ENCODE data around the gene IL10RB.
"Not testable (repeated sequence)": the region's sequence is repeated elsewhere in the genome, so short reads cannot be mapped to it uniquely, and the experiment has no call there.

IL10RB gene

DNA sequence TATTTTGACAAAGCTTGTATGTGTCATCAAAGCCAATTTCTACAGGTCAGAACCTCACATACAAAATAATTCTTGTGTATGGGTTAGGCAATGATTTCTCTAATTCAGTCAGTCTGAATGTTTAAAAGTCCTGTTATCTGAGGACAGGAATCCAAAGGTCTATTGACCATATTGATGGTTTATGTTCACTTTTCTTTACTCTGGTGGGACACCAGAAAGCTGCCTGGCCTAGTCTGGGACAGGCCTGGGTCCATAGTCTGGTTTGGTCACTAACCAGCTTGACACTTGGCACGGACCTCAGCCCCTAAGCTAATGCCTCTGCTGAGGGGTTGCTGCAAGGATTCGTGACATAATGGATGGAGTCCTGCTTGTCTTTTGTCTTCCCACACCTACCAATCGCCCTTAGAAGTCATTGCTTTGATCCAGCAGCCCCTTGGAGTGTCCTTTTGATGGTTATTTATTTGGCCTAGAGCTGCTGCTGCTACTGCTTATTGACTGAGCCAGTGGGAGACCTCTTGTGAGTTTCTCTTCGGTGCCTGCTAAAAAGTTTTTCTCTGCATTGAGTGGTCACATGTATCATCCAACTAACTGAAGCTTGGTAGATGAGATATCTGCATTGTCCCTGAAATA is 20.8 kb upstream of the IL10RB start:
- TF ChIP-seq, protein P1, sequence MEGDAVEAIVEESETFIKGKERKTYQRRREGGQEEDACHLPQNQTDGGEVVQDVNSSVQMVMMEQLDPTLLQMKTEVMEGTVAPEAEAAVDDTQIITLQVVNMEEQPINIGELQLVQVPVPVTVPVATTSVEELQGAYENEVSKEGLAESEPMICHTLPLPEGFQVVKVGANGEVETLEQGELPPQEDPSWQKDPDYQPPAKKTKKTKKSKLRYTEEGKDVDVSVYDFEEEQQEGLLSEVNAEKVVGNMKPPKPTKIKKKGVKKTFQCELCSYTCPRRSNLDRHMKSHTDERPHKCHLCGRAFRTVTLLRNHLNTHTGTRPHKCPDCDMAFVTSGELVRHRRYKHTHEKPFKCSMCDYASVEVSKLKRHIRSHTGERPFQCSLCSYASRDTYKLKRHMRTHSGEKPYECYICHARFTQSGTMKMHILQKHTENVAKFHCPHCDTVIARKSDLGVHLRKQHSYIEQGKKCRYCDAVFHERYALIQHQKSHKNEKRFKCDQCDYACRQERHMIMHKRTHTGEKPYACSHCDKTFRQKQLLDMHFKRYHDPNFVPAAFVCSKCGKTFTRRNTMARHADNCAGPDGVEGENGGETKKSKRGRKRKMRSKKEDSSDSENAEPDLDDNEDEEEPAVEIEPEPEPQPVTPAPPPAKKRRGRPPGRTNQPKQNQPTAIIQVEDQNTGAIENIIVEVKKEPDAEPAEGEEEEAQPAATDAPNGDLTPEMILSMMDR (IDR thresholded peaks at IDR 0.05; ENCODE audit: low read depth, low read length) = no peak
- Histone ChIP-seq H3K4me3 (ENCODE audit: low read depth, low read length) (no peak overlapping the region), H3K4me1 (no peaks in the 10 kb centered on the region), H3K27me3 (no peaks in the 10 kb centered on the region), H3K9me3 (no peaks in the 10 kb centered on the region), H3K36me3 (peaks cover 25% of the 10 kb centered on the region)
- no peak for DNase-seq

- TF ChIP-seq, protein P1 (IDR thresholded peaks at IDR 0.05; ENCODE audit: low read depth, low read length) = no peak
- no peaks in the 10 kb centered on the region for H3K9me3 ChIP-seq
Measured at GRCh38 chr21:33246506-33246905, 19.7 kb upstream of the IL10RB start.

DNA sequence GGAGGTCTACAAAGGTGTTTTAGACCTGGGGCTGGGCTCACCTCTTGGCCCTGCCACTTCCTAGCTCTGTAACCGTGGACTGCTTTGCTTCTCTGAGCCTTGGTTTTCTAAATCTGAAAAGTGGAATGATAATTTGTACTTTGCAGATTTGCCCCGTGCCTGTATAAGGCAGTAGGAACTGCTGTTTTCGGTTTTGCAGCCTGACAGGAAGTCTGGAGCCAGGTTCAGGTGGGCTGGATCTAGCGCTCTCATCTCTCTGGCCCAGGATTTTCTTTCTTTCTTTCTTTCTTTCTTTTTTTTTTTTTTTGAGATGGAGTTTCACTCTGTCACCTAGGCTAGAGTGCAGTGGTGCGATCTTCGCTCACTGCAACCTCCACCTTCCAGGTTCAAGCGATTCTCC is 19.2 kb upstream of the IL10RB start:
- H3K4me3 ChIP-seq (ENCODE audit: low read depth, low read length) = no peak overlapping the region
- no peak for DNase-seq
- TF ChIP-seq, protein P1 (IDR thresholded peaks at IDR 0.05; ENCODE audit: low read depth, low read length) = no peak
- H3K4me1 ChIP-seq = no peaks in the 10 kb centered on the region
- no peaks in the 10 kb centered on the region for H3K9me3 ChIP-seq
- H3K36me3 ChIP-seq = peaks cover 33% of the 10 kb centered on the region
- no peaks in the 10 kb centered on the region for H3K27me3 ChIP-seq

More at GRCh38 chr21:33246506-33246905, 19.7 kb upstream of the IL10RB start:
- Histone ChIP-seq H3K36me3 (peaks cover 31% of the 10 kb centered on the region), H3K4me1 (no peaks in the 10 kb centered on the region), H3K4me3 (ENCODE audit: low read depth, low read length) (no peak overlapping the region), H3K27me3 (no peaks in the 10 kb centered on the region)
- DNase-seq = no peak

GRCh38 chr21:33247599-33247998 is 18.6 kb upstream of the IL10RB start:
- TF ChIP-seq, protein P1 (IDR thresholded peaks at IDR 0.05; ENCODE audit: low read depth, low read length) = no peak
- H3K4me1 ChIP-seq = no peaks in the 10 kb centered on the region
- no peaks in the 10 kb centered on the region for H3K27me3 ChIP-seq
- H3K9me3 ChIP-seq = no peaks in the 10 kb centered on the region
- peaks cover 38% of the 10 kb centered on the region for H3K36me3 ChIP-seq
- no peak overlapping the region for H3K4me3 ChIP-seq (ENCODE audit: low read depth, low read length)
- no peak for DNase-seq

- Histone ChIP-seq H3K4me3 (ENCODE audit: low read depth, low read length) (no peak overlapping the region), H3K36me3 (peaks cover 38% of the 10 kb centered on the region), H3K9me3 (no peaks in the 10 kb centered on the region), H3K27me3 (no peaks in the 10 kb centered on the region), H3K4me1 (no peaks in the 10 kb centered on the region)
- TF ChIP-seq, protein P1 (IDR thresholded peaks at IDR 0.05; ENCODE audit: low read depth, low read length) = no peak
- no peak for DNase-seq
Measured at GRCh38 chr21:33249331-33250002, 16.7 kb upstream of the IL10RB start.

DNA sequence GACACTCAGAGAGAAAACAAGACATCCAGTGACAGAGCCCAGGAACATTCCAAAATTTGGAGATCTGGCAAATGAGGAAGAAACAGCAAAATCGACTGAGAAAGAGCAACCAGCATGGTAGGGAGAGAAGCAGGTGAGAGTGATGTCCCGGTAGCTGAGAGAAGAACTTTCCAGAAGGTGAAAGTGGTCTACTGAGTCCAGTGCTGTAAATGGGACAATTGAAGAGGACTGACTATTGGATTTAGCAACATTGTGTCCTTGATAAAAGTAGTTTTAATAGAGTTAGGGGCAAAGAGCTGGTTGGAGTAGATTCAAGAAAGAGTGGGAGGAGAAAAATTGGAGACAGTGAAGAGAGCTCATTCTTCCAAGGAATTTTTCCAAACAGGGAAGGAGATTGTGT is 15.0 kb upstream of the IL10RB start:
- TF ChIP-seq, protein P1 (IDR thresholded peaks at IDR 0.05; ENCODE audit: low read depth, low read length) = no peak
- DNase-seq = no peak
- Histone ChIP-seq H3K4me1 (no peaks in the 10 kb centered on the region), H3K27me3 (no peaks in the 10 kb centered on the region), H3K9me3 (no peaks in the 10 kb centered on the region), H3K4me3 (ENCODE audit: low read depth, low read length) (no peak overlapping the region), H3K36me3 (peaks cover 43% of the 10 kb centered on the region)

- not testable (repeated sequence) for H3K27me3 ChIP-seq; H3K4me1 ChIP-seq; DNase-seq; H3K4me3 ChIP-seq (ENCODE audit: low read depth, low read length); H3K9me3 ChIP-seq
- H3K36me3 ChIP-seq = peaks cover 30% of the 10 kb centered on the region
Measured at GRCh38 chr21:33253382-33253781, 12.8 kb upstream of the IL10RB start.
